ENCODE measurements around the gene PLEKHA1.
A peak's percentile ranks its signal among the peaks of the same experiment; 100 is the strongest.

The PLEKHA1 gene

DNA sequence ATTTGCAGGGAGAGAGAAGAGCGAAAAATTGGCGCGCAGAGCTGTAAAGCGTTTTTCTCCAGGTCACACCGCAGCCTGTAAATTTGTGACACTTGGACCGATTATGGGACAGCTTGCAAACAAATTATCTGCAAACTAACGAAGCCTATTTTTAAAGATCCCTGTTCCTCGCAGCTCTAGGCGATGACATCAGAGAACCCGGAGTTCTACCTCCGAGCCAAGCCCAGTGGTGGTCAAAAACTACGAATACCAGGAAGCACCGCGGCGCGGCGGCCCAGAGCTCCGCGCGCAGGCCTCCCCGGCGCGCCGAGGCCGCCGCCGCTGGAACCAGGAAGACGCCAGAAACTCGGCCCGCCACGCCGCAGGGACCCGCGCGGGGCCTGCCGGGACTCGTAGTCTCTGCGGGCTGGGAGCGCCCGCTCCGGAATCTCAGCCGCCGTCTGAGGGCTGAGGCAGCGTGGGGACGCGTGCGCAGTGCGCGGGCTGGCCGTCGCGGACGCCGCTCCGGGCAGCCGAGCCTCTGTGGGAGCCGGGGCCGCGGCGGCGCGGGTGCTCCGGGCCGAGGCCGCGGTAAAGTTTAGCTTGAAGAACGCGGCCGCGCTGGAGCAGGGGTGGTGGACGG, at the start of gene PLEKHA1:
PLEKHA1 (plus strand) TSS at position 472 of the 622 bp plus-strand sequence. CDS start 18,493 bp downstream, outside the sequence.
- Histone ChIP-seq H3K9me3 (replicated peaks in 1 of 11) (peaks cover 0 to 2% (median 2%) of the 10 kb centered on the region in 11 experiments; a peak in 5 of 22 replicates), H3K4me1 (peaks cover 5 to 17% (median 11%) of the 10 kb centered on the region in 10 experiments; a peak in 18 of 20 replicates), H3K27ac (peak within 1 kb of the TSS; percentile 59 to 84 (median 77)), H3K4me2 (peak within 1 kb of the TSS; percentile 80 to 98 (median 92)), H3K36me3 (peaks cover 0 to 4% (median 0%) of the 10 kb centered on the region in 11 experiments; a peak in 2 of 22 replicates), H3K4me3 (peak within 1 kb of the TSS; percentile 76 to 95 (median 84)), H3K9ac (peak within 1 kb of the TSS; percentile 69 to 93 (median 80)), H3K27me3 (peaks cover 0 to 46% (median 19%) of the 10 kb centered on the region in 11 experiments; a peak in 10 of 22 replicates), H4K20me1 (peaks cover 0 to 31% (median 3%) of the 10 kb centered on the region in 11 experiments; a peak in 5 of 22 replicates)
- no peak for TF ChIP-seq Cebpa-rat (IDR thresholded peaks at IDR 0.05)

DNA sequence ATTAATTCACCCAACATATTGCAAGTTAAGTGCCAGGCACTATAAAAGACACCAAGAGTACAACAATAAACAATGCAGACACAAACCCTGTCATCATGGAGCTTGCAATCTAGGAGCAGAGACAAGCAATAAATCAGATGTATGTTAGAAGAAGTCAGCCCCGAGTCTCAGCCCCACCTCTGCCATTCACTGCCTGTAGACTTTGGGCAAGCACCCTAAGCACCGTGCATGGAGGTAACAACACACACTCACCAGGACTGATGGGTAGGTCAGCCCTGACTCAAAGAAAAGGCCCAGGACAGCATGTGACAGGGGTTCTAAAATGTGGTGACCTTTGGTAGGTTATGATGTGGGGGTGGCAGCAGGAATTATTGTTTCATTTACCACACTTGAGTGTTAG, 49.3 kb upstream of the PLEKHA1 start:
- H3K9me3 ChIP-seq (replicated peaks in 1 of 11): peaks cover 0 to 3% (median 0%) of the 10 kb centered on the region in 11 experiments; a peak in 3 of 22 replicates
- peaks cover 0 to 23% (median 0%) of the 10 kb centered on the region in 10 experiments; a peak in 6 of 20 replicates for H3K4me1 ChIP-seq
- H3K4me3 ChIP-seq: no peak overlapping the region
- H3K36me3 ChIP-seq: no peaks in the 10 kb centered on the region
- no peak for TF ChIP-seq Cebpa-rat (IDR thresholded peaks at IDR 0.05)
- no peak overlapping the region for H3K27ac ChIP-seq
- no peak overlapping the region for H3K9ac ChIP-seq
- no peaks in the 10 kb centered on the region for H3K27me3 ChIP-seq
- H4K20me1 ChIP-seq: no peaks in the 10 kb centered on the region
- H3K4me2 ChIP-seq: no peak overlapping the region

DNA sequence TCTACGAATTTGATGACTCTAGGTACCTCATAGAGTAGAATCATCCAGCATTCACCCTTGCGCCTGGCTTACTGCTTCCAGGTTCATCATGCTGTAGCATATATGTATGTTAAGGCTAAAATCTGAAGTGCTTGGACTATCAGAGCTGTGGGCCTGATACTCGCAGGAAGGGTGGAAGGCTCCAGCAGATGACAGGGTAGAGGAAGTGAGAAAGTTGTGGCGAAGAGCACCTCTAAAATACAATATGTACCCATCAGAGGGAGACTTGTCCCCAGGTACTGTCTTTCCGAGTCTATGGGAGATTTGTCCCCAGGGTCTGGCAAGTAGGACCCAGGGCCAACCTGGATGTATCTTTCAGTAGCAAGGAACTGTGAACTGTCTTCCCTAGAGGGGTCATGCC, 48.1 kb upstream of the PLEKHA1 start:
- peaks cover 0 to 23% (median 0%) of the 10 kb centered on the region in 10 experiments; a peak in 6 of 20 replicates for H3K4me1 ChIP-seq
- no peak for TF ChIP-seq Cebpa-rat (IDR thresholded peaks at IDR 0.05)
- no peaks in the 10 kb centered on the region for H3K36me3 ChIP-seq
- no peak overlapping the region for H3K4me3 ChIP-seq
- no peaks in the 10 kb centered on the region for H3K27me3 ChIP-seq
- H3K9ac ChIP-seq: no peak overlapping the region
- H4K20me1 ChIP-seq: no peaks in the 10 kb centered on the region
- no peak overlapping the region for H3K4me2 ChIP-seq
- H3K9me3 ChIP-seq (replicated peaks in 1 of 11): no peaks in the 10 kb centered on the region; a peak in 1 of 22 replicates
- H3K27ac ChIP-seq: no peak overlapping the region

DNA sequence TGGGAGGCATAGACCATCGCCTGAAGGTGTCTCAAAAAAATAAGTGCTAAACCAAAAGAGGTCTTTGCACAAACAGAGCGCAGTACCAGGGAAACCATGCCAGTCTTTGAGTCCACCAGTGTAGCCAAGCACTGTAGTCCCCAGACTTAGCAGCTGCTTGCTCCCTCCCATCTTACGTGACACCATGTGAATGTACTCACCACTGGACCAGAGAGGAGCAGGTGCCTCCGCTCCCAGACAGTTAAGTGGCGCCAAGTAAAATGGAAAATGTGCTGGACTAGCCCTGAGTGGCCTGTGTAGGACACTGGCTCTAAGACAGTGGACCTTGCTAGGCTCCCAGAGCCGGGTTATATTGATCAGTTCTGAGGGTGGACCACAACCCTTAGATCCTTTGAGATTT, 47.7 kb upstream of the PLEKHA1 start:
- Histone ChIP-seq H3K27ac (no peak overlapping the region), H3K9me3 (replicated peaks in 1 of 11) (no peaks in the 10 kb centered on the region; a peak in 1 of 22 replicates), H3K4me2 (no peak overlapping the region), H3K4me1 (peaks cover 0 to 23% (median 0%) of the 10 kb centered on the region in 10 experiments; a peak in 6 of 20 replicates), H3K4me3 (no peak overlapping the region), H3K36me3 (no peaks in the 10 kb centered on the region), H3K9ac (no peak overlapping the region), H4K20me1 (no peaks in the 10 kb centered on the region), H3K27me3 (no peaks in the 10 kb centered on the region)
- no peak for TF ChIP-seq Cebpa-rat (IDR thresholded peaks at IDR 0.05)

DNA sequence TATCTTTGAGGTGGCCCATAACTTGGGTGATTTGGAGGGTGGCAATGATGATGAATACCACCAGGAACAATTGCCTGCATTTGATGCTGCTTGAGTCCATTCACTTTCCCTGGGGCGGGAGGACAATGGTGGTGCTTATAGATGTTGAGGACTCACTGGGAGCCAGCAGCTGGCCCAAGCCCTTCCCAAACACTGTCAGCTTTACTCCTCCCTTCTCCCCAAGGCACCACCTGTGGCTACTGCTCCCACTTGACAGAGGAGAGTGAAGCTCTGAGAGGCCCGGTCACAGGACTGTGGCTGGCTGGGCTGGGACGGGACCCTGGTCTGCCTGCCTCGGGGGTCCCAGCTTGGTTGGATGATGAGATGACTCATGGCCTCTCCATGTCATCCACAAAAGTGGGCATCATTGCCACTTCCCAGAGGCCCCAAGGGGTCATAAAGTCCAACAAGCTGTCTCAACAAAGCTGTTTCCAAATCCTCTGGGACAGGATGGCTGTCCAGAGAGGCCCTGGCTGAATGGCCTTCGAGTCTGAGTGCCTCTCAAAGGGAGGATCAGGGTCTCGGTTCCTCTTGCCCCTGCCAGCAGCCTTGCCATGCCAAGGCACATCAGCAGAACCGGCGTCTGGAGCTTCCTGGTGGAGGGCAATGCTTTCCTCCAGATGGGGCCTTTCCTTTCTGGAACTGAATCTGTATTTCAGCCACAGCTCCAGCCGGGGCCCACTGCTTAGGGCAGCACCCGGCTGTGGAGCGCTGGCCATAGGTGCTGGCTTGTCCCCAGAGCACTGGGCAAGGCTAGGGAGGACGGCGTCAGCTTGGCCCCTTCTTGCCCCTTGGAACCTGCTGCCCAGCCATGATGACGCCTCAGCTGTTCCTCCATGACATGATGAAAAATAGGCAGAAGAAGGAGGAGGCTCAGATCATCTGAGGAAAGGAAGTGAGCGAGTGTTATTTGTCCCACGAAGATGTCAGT, 47.0 kb upstream of the PLEKHA1 start:
- peak overlapping the region in 3 of 11 experiments; percentile 19 to 77 (median 50); a peak in 4 of 22 replicates for H3K4me2 ChIP-seq
- H3K36me3 ChIP-seq: no peaks in the 10 kb centered on the region
- no peaks in the 10 kb centered on the region; a peak in 1 of 22 replicates for H3K9me3 ChIP-seq (replicated peaks in 1 of 11)
- H3K27ac ChIP-seq: no peak overlapping the region
- H3K4me1 ChIP-seq: peaks cover 0 to 23% (median 0%) of the 10 kb centered on the region in 10 experiments; a peak in 6 of 20 replicates
- H3K9ac ChIP-seq: no peak overlapping the region
- H3K27me3 ChIP-seq: no peaks in the 10 kb centered on the region
- TF ChIP-seq Cebpa-rat (IDR thresholded peaks at IDR 0.05): no peak
- no peak overlapping the region for H3K4me3 ChIP-seq
- H4K20me1 ChIP-seq: no peaks in the 10 kb centered on the region

DNA sequence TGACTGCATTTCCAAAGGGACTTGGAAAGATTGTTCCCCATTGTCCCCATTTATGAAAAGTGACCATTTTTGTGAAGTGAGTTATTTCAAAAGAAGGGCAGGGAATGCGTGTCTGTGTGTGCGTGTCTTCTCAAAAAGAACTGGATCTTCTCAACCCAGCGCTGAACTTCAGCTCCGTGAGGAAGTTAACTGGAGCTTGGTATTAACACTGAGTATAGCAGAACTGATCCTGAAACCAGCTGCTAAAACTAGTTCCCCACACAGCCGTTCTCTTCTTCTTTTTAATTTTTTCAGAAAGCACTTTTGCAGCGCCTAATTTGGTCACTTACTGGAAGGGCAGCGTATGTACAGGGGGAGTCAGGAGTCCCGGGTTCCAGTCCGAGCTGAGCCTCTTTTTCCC, 45.8 kb upstream of the PLEKHA1 start:
- no peaks in the 10 kb centered on the region for H3K27me3 ChIP-seq
- TF ChIP-seq Cebpa-rat (IDR thresholded peaks at IDR 0.05): no peak
- peaks cover 0 to 27% (median 0%) of the 10 kb centered on the region in 10 experiments; a peak in 6 of 20 replicates for H3K4me1 ChIP-seq
- no peaks in the 10 kb centered on the region for H3K36me3 ChIP-seq
- H3K9me3 ChIP-seq (replicated peaks in 1 of 11): no peaks in the 10 kb centered on the region; a peak in 1 of 22 replicates
- H3K9ac ChIP-seq: no peak overlapping the region
- H3K27ac ChIP-seq: no peak overlapping the region
- peak overlapping the region in 3 of 11 experiments; percentile 19 to 77 (median 50); a peak in 5 of 22 replicates for H3K4me2 ChIP-seq
- no peaks in the 10 kb centered on the region for H4K20me1 ChIP-seq
- H3K4me3 ChIP-seq: no peak overlapping the region

DNA sequence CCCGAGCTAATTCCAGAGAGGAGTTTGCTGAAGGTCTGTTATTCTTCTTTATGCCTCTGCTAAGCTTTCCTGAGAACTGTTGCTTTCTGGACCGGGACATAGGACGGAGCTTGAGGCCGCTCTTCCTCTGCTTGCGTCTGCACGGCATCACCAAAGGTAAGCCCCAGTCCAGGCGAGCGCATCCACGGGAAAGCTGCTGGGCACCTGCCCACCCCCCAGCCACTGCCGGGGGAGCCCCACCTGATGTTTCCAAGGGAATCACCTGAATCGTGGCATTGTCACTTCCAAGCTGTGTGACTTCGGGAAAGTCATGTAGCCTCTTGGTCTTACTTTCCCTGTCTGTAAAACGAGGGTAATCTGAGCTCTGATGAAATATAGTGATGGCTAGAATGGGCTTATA, 45.1 kb upstream of the PLEKHA1 start:
- Histone ChIP-seq H3K4me2 (peak overlapping the region in 3 of 11 experiments; percentile 19 to 77 (median 50); a peak in 5 of 22 replicates), H3K4me1 (peaks cover 0 to 27% (median 0%) of the 10 kb centered on the region in 10 experiments; a peak in 6 of 20 replicates), H3K36me3 (no peaks in the 10 kb centered on the region), H4K20me1 (no peaks in the 10 kb centered on the region), H3K27me3 (no peaks in the 10 kb centered on the region), H3K4me3 (no peak overlapping the region), H3K9me3 (replicated peaks in 1 of 11) (no peaks in the 10 kb centered on the region; a peak in 1 of 22 replicates), H3K9ac (no peak overlapping the region), H3K27ac (no peak overlapping the region)
- no peak for TF ChIP-seq Cebpa-rat (IDR thresholded peaks at IDR 0.05)

DNA sequence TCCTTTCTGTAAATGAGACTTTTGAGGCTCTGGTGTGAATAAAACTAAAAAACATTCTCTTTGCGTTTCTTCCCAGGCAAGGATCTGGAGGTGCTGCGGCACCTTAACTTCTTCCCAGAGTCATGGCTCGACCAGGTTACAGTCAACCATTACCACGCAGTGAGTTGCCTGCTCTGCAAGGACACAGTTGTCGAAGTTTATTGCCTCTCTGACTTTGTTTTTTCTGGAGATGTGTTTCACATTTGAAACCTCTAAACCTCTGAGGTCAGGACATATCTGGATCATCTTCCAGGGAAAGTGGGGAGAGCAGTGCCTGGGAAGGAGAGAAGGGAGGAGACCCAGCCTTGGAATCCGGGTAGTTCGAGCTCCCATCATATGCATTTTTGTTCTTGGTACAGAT, 43.4 kb upstream of the PLEKHA1 start:
- no peak overlapping the region for H3K4me2 ChIP-seq
- H3K9ac ChIP-seq: no peak overlapping the region
- TF ChIP-seq Cebpa-rat (IDR thresholded peaks at IDR 0.05): no peak
- H3K27me3 ChIP-seq: no peaks in the 10 kb centered on the region
- H3K36me3 ChIP-seq: no peaks in the 10 kb centered on the region
- no peak overlapping the region for H3K4me3 ChIP-seq
- peaks cover 0 to 27% (median 0%) of the 10 kb centered on the region in 10 experiments; a peak in 6 of 20 replicates for H3K4me1 ChIP-seq
- no peaks in the 10 kb centered on the region for H3K9me3 ChIP-seq (replicated peaks in 1 of 11)
- no peaks in the 10 kb centered on the region for H4K20me1 ChIP-seq
- no peak overlapping the region for H3K27ac ChIP-seq

All from BLaER1 treated with 17β-estradiol and CSF1 and Interleukin-3, amounts not matched to agents 10 nM and 100 nM (cell line).